Transverse colon (tissue), 3 donors: ENCODE measurements around the gene CGB1.

Experiments
- CTCF ChIP-seq, 5 experiments: fragments of 200-600 bp in 3 of 5; fragments of 450-650 bp in 2 of 5; sonication (generic) in 3 of 5; IDR thresholded peaks; 1 replicate in 2 of 5; 2 replicates in 3 of 5; pipeline ENCODE4 v1.5.1; 2016 to 2017; ENCODE audit warnings: antibody characterized with exemption in 5 of 5, inconsistent platforms in 3 of 5, mild to moderate bottlenecking in 2 of 5, moderate library complexity in 1 of 5
- EP300 ChIP-seq: sonication (generic); formaldehyde crosslinking; IDR thresholded peaks from one replicate; pipeline ENCODE4 v1.6.1; 2017; ENCODE audit warnings: antibody characterized with exemption, low read depth
- POLR2A ChIP-seq: fragments of 450-650 bp; IDR thresholded peaks from one replicate; pipeline ENCODE4 v1.6.1; 2016; ENCODE audit warnings: antibody characterized with exemption, mild to moderate bottlenecking, moderate library complexity

- TF ChIP-seq CTCF (IDR thresholded peaks at IDR 0.05) (no peak), POLR2A (no peak), EP300 (no peak)
Observed at GRCh38 chr19:49014123-49014869, 22.4 kb downstream of the CGB1 start.
